Kidney tubule cell (primary cell): Measurements from ENCODE around the gene CARD18.

Source experiments
- DNase-seq: peaks from one replicate; pipeline ENCODE4 v3.0.0-alpha.2; 2018; ENCODE audit warnings: low spot score

The CARD18 gene, protein sequence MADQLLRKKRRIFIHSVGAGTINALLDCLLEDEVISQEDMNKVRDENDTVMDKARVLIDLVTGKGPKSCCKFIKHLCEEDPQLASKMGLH

DNA sequence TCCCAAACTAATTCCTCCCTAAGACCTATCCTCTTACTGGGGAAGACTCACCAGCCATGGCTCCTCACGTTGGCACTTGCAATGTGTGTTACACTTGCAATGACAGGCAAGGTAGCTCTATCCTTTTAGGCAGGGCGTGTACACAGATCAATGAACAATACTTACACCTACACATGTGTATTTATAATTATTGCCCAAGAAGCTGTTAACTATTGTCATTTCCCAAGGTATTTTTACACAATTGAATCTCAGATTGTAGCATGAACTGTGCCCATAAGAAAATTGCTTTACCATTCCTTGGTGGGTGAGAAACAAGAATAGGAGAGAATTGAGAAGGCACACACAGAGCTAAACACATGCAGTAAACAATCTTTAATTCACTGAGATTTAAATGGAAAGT, at the start of gene CARD18:
Gene CARD18 (minus strand): TSS at position 101 of the 400 bp plus-strand sequence. CDS start 43 bp downstream, at position 58.
- no peak for DNase-seq

DNA sequence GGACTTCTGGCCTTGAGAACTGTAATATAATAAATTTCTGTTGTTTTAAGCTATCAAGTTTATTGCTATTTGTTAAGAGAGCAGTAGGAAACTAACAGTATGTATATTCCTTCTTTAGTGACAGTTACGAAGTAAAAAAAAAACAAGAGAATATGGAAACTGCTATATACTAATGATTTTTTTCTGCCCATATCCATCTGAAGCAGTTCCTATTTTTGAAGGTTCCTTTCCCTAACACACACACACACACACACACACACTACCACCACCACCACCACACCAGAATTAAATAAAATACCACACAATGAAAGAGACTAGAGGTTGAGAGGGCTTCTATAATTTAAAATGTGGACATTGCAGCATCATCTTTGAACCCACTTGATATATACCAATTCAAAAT, 44.4 kb upstream of the CARD18 start:
- DNase-seq = no peak

DNA sequence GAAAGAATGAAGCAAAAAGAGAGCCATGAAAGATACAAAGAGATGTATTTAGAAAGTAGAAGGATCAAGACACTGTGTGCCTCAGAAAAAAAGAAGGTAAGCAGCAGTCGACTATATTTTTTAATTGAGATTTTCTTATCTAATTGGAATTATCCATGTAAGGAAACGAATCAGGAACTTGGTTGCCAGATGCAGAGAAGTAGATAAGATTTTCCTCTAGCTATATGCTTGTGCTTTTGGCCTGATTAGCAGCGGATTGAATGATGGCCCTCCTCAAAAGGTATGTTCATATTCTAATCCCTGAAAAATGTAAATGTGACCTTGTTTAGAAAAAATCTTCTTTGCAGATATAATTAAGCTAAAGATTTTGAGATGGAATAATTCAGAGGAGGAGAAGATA, 43.9 kb upstream of the CARD18 start:
- DNase-seq = no peak

DNA sequence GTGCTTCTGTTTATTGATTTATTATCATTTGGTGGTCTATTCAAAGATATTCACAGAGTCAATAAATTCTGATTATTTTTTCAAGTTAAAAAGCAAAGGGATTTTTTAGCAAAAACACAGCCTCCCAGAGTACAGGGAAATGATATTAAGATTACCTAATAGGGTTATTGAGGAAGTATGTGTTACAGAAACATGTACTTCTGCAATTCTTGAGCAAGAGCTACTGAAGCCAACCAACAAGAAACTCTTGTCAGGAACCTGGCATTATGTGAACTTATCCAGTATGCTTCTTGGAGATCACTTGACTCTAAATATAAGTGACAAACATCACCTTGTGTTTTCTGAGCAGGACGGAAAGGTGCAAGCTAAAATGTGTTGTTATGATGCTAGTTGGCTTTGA, 42.0 kb upstream of the CARD18 start:
- DNase-seq = no peak

DNA sequence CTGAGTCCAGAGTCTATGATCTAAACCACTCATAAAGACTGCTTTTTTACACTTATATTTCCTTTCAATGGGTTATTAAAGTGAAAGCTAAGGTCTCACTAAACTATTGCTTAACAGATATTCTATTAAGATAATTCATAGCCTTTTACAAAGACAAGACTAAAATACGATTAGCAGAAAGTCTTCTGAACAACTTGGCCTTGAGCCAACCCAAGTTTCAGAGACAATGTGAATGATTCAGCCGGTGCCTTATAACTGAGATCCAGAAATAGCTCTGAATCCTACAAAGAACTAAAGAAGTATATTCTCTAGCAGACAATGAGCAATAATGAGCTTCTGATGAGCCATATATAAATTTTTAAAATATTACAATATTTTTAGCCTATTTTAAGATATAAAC, 41.5 kb upstream of the CARD18 start:
- DNase-seq = peak; percentile 59

DNA sequence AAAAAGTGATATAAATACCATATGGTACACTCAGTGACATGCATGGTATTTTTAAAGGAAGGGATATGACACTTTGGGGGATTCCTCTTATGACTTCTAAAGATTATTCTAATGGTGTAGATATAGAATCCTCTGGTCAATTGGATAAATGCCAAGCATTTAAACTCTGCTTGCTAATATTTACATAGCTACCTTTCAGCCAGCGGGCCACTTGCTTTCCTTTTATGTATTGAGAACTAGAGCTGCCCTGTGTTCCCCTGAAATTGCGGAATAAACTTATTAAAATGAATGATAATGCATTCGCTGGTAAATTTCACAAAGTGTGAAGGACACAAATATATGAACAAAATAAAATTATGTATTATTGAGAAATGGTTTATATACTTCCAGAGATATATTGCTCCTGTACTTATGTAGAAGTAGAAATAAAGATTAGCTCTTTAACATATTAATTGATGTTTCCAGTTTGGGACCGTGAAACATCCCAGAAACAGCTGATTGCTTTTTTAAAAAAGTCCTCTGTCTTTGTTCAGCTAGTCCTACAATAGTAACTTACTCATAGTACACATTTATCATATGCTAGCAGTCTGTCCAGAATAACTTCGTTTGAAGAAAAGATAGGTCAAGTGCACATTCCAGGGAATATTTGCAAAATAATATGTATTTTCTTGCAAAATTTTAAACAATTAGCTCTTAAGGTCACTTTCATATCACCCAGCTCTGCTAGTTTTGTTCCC, 40.1 kb upstream of the CARD18 start:
- no peak for DNase-seq

DNA sequence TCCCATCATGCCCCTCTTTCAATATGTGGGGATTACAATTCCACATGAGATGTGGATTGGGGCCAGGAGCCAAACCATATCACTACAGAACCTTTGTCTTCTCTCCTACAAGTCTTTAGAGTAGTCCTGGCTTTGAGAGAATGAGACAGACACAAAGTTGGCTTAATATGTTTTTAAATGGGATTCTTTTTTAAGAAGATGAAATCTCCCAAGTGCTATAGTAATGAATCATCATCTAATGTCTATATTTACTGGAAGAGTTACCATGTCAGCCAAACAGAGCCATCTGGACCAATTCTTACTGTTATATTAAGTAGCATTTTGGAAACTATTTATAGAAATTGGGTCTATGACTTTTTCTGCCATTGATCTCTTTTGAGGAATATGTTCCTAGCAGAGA, 38.1 kb upstream of the CARD18 start:
- peak; percentile 60 for DNase-seq

DNA sequence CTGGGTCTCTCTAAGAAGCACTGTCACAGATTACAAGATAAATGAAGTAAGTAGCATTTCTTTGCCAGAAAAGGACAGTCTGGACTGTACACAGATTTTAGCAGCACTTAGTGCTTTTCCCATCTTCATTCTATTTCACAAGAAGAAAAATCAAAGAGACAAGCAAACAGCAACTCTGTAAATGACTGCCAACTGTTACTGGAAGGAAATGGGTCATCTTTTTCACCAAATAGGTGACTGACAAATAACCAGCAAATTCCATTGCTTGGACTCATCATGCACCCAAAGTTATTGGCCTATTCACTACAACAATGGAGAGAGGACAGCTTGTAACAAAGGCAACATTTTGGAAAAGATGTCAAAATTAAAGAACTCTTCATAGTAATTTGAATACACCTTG, 28.9 kb upstream of the CARD18 start:
- peak; percentile 80 for DNase-seq

DNA sequence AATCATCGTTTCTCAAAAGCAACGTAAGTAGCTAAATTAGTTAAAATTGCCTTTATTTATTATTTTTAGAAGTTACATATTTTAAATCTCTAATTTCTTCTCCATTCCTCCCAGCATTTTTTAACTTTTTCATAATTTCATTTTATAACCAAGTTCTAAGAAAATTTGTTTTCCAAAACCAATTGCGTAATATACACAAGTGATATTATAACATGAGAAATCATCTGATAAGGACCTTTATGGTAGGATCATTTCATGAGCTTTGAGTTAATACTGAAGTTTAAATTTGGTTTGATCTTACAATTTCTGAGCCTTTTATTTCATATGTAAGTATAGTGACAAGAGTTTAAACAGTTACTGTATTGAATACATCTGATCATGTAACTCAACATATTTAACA, 27.7 kb upstream of the CARD18 start:
- no peak for DNase-seq

DNA sequence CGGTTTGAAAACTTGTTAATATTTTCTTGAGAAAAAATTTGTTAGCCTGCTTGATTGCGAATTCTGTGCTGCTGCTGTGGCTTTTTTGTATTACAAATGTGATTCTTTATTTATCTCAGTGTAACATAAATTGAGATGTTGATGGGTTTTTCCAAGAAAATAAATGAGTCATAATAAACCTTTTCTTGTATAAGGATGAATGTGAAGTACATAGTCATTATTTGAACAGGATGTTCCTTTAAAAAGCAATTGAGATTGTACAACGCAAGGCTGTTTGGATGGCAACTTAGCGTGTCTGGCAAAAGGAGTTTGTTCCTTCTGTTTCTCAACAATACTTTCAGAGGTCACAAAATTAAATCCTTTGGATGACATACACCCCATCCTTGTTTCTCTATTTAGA, 24.6 kb upstream of the CARD18 start:
- no peak for DNase-seq

DNA sequence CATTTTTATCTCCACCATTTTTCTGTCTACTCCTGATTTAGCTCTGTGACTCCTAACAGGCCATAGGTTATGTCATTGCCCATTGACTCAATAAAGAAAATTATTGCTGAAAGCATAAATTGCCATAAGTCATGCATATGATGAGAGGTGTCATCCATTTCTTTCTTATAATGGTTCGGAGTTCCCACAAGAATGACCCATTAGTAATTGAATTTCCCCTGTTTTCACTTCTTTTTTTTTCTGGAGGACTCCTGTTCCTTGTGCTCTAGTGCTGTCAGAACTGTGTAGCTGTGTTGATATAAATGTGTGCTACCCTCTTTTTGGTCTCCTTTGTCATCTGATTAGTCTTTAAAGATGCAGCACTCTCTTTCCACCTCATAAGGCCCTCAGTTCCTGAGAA, 22.9 kb upstream of the CARD18 start:
- DNase-seq = no peak

DNA sequence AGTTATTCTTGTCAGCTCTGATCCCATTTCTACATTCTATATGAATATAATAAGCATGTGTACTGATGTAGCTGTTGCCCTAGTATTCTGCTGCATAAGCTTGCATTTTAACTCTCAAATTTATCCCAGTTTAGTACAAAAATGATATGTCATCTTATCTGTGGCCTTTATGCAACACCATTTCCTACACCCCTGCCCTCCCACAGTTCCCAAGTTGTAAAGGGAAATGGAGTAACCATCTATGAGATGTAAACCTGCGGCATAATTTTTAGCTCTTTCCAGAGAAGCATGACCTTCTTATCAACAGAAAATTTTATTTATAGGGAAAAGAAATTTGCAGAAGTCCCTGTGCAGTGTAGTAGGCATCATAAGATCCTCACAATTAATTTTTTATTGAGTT, 18.9 kb upstream of the CARD18 start:
- DNase-seq = no peak

DNA sequence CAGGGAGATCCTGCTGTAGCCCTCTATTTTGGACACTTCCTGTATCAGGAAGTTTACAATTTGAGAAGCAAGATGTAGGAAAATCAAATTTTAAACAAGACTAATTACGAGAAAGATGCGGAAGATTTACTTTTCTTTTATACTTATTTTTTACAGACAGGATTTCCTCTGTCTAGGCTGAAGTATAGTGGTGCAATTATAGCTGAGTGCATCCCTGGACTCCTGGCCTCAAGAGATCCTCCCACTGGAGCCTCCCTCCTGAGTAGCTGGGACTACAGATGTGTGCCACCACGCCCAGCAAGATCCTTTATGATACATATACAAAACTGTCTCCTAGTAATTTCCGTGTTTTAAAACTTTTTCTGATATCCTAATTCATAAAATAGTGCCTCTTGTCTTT, 17.2 kb upstream of the CARD18 start:
- no peak for DNase-seq

DNA sequence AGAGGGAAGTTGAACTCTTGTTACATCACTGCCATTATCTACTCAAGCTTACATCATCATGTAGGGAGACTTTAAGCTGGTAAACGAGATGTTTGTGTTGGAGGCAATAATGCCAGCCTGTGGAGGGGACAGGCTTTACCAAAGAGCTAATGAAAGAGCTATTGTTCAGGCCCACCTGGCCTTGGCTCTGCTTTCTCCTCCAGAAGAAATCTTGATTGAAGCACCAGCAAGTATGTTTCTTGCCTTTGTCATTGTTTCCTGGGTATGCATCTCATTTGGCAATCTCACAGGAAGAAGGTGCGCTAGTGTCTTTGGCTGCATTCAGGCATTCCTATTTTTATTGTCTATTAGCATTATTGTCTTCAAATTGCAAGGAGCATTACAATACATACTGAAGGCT, 16.7 kb upstream of the CARD18 start:
- no peak for DNase-seq

DNA sequence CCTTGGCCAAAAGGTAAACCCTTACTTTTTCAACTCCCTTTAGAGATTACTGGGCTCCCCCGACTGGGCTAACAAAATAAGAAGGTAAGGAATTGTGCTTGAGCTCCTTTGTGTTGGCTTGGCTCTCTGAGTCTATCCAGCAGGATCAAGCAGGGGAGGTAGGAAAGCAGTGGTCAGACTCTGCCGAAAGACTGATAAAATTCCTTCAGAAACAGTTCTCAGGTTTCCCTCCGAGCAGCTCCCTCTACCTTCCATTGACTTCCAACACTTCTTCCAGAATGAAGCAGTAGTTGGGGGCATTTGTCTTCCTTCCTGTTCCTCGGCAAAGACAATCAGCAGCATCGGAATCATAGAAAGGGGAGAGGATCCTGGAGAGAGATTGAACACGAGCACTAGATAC, 16.1 kb upstream of the CARD18 start:
- DNase-seq = no peak

DNA sequence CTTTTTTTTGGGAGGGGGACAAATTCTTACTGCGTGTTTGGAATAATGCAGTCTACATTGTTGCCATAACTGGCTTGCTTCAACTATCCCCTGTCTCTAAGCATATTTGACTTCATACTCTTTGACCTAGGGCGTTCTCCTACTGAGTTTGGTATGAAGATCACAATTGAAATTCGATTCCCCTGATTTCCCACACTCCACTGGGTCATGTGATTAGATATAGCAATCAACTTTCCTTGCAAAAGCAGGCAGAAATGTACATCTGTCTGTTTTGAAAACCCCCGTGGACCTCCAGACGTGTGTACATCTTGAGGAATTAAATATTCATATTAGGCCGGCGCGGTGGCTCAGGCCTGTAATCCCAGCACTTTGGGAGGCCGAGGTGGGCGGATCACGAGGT, 13.8 kb upstream of the CARD18 start:
- no peak for DNase-seq

DNA sequence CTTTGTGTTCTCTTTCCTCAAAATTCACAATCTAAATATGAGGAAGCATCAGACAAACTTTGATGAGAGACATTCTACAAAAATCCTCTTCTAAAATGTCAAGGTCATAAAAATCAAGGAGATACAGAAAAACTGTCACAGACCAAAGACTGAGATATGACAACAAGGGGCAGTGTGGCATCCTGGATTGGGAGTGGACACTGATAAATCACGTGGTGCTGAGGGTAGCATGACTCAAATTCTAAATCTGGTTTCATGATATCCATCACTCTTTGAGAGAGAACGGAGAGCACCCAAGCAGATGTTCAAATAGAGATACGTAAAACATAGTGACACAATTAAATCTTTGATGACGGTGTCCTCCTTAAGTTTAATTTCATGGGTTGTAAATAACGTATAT, 13.0 kb upstream of the CARD18 start:
- DNase-seq = no peak

DNA sequence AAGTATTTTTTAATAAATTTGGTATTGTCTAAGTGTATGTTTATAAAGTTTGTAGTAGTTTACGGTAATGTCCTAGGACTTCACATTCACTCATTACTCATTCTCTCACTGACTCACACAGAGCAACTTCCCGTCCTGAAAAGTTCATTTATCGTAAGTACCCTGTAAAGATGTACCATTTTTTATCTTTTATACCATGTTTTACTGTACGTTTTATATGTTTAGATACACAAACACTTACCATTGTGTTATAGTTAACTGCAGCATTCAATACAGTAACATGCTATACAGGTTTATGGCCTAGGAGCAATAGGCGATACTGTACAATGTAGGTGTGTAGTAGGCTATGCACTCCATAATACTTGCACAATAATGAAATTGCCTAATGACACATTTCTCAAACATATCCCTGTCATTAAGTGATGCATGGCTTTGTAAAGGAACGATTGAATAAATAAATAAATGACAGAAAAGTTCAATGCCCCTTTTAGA, 12.5 kb upstream of the CARD18 start:
- DNase-seq = no peak

DNA sequence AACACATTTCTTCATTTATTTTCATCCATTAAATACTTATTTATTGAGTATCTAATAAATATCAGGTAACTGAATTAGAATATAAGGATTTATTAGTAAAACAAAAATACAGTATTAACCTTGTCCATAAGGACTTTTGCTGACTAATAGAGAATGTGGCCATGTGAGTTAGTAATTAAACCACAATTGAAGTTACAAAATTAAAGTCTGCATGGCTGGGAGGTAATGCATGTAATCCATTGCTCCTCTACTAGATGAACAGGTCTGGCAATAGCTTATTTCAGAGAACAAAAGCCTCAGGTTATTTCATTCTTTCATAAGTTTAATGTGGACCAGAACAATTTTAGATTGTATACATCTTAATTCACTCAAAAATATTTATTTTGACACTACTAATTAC, 9.9 kb upstream of the CARD18 start:
- DNase-seq = peak; percentile 3

DNA sequence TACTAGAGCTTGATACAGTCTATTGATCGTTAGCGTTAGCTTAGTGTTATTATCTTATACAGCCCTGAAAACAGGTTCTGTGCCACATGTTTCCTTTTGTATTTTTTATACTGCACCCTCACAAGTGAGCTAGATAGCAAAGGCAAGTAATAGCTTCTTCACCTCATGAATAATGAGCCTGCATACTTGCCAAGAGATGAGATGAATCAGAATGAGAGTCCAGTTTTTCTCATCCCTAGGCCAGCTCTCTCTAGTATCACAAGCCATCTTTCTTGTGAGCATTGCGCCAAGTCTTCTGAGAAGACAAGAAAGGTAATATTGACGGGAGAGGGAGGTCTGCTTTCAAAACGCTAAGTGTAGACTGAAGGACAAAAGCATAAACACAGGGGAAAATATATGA, 8.7 kb upstream of the CARD18 start:
- DNase-seq = no peak

DNA sequence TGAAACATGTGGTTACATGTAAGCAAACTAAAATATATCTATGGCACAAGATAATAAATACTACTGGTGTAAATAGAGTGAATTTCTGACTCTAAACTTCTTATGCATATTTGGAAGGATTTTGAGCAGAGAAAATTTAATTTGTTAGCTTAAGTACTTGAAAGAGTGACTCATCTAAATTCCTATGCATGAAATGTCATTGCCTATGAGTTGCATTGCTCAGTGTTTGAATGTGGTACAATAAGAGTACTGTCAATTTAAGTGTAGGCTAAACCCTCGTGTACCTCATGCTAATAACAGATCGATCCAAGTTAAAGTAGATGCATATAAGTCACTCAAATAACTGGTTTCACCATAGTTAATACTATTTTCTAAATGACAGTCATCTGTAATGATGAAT, 5.3 kb upstream of the CARD18 start:
- peak; percentile 33 for DNase-seq

DNA sequence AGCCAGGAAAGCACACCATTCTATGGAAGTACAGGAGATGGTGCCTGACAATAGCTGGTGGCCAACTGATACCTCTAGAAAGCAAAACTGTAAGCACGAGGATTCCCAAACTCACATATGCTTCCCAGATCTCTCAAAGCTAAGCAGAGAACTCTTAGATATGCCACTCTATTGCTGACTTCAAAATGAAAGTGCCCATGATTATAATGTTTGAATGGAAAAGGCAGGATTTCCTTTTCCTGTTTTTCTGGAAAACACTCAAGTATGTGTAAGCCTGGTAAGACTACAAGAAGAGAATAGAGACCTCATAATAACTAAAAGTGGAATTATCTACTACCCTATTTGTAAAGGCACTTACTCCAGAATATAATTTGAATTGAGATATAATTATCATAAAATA, 2.6 kb upstream of the CARD18 start:
- DNase-seq = no peak

DNA sequence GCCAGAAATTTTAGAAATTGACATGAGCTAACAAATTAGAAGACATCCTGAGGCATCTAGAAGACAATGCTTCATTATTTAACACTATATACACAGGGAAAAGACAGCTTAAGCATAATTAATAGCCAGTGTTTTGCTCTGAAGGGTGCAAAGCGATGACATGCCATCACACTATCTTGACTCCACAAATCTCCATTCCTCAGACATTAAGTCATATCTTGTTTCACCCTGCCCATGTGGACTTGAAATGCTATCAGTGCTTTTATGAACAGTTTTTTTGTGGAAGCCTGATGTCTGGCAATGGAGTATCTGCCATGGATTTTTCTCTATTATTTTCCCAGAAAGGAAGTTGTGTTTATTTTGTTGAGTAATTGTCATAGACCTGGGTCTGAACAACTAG, 2.3 kb downstream of the CARD18 start:
- peak; percentile 33 for DNase-seq

DNA sequence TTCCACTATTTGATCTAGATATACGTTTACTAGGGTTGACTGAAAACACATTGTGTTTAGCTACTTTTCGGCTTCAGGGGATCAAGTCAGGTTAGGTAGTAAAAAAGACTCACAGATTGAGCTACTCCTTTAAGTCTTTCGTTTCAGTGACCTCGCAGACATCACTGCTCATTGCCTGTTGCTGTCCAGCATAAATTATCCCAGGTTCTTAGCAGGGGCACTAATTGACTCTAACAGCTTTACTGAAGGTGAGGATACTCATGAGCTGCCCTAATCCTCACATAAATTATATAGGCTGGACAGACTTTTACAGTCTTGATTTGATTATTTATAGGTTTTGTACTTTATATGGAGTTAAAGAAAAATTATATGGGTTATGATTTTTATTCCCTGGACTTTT, 3.7 kb downstream of the CARD18 start:
- DNase-seq = no peak
